ENCODE results near the gene ZFX. TPM values are rescaled to one million over a fixed set of nuclear protein-coding genes. Genes with fewer than 3 reads are reported as not detected.
A peak's percentile ranks its signal among the peaks of the same experiment; 100 is the strongest.

ZFX gene
- total and polyA plus RNA-seq, 12 donors = 8.1 to 58.6 (median 35.2) TPM

- no peak for TF ChIP-seq POLR2A (IDR thresholded peaks at IDR 0.05)
- TF ChIP-seq CTCF (IDR thresholded peaks at IDR 0.05) = no peak
- Histone ChIP-seq H3K9me3 (replicated peaks in 1 of 3) (no peaks in the 10 kb centered on the region), H3K4me3 (no peak overlapping the region), H3K36me3 (replicated peaks in 1 of 2) (no peaks in the 10 kb centered on the region), H3K27me3 (peaks cover 20% of the 10 kb centered on the region), H3K27ac (peak overlapping the region in 1 of 5 donors; percentile 43), H3K4me1 (replicated peaks in 1 of 2) (no peaks in the 10 kb centered on the region)
- intact Hi-C loops (cut with DNase I) = no loop called here
- WGBS, 4 donors = 24 to 34% (median 26%) methylated on average over 3 of the region's 3 CpGs
- peak; percentile 24 to 56 (median 39) for DNase-seq
These were observed 32.3 kb upstream of the ZFX start for GRCh38 chrX:24117258-24117657.

GRCh38 chrX:24124244-24124799 lies 25.2 kb upstream of the ZFX start:
- 58 to 62% (median 58%) methylated on average over 4 of the region's 4 CpGs for WGBS, 4 donors
- TF ChIP-seq POLR2A (IDR thresholded peaks at IDR 0.05) (no peak), CTCF (IDR thresholded peaks at IDR 0.05) (no peak)
- H3K27ac ChIP-seq = no peak overlapping the region
- H3K27me3 ChIP-seq = peaks cover 9% of the 10 kb centered on the region
- no peak for DNase-seq
- intact Hi-C loops (cut with DNase I) = no loop called here
- H3K36me3 ChIP-seq (replicated peaks in 1 of 2) = no peaks in the 10 kb centered on the region
- no peaks in the 10 kb centered on the region for H3K4me1 ChIP-seq (replicated peaks in 1 of 2)
- no peak overlapping the region for H3K4me3 ChIP-seq
- H3K9me3 ChIP-seq (replicated peaks in 1 of 3) = no peaks in the 10 kb centered on the region

GRCh38 chrX:24125028-24125612 lies 24.4 kb upstream of the ZFX start:
- Histone ChIP-seq H3K27me3 (peaks cover 9% of the 10 kb centered on the region), H3K27ac (no peak overlapping the region), H3K4me3 (no peak overlapping the region), H3K36me3 (replicated peaks in 1 of 2) (no peaks in the 10 kb centered on the region), H3K4me1 (replicated peaks in 1 of 2) (no peaks in the 10 kb centered on the region), H3K9me3 (replicated peaks in 1 of 3) (no peaks in the 10 kb centered on the region)
- 67 to 79% (median 78%) methylated on average over 6 to 8 of the region's 8 CpGs for WGBS, 4 donors
- DNase-seq = no peak
- TF ChIP-seq POLR2A (IDR thresholded peaks at IDR 0.05) = no peak
- no peak for TF ChIP-seq CTCF (IDR thresholded peaks at IDR 0.05)
- intact Hi-C loops (cut with DNase I) = no loop called here

GRCh38 chrX:24131476-24131875 lies 18.1 kb upstream of the ZFX start:
- intact Hi-C loops (cut with DNase I) = no loop called here
- no peak for TF ChIP-seq CTCF (IDR thresholded peaks at IDR 0.05)
- no peak for TF ChIP-seq POLR2A (IDR thresholded peaks at IDR 0.05)
- 89 to 94% methylated on average over 1 of the region's 1 CpG; no CpG with 5 or more reads in 2 of the 4 donors for WGBS, 4 donors
- Histone ChIP-seq H3K27me3 (no peaks in the 10 kb centered on the region), H3K27ac (no peak overlapping the region), H3K36me3 (replicated peaks in 1 of 2) (no peaks in the 10 kb centered on the region), H3K4me1 (replicated peaks in 1 of 2) (no peaks in the 10 kb centered on the region), H3K4me3 (no peak overlapping the region), H3K9me3 (replicated peaks in 1 of 3) (no peaks in the 10 kb centered on the region)
- DNase-seq = no peak

Measured in adrenal gland (tissue), 12 donors.